Articular chondrocyte of knee joint (primary cell): Measurements from ENCODE around the gene ZNF716. TPM values are rescaled to one million over a fixed set of nuclear protein-coding genes. Genes with fewer than 3 reads are reported as not detected.

ENCODE experiments used
- small RNA-seq: library from RNA; depleted of rRNA; stranded (forward); fragments of <200 nt; gene quantifications from one replicate; pipeline ENCODE3, GENCODE V24; 2012
- total RNA-seq: library from RNA; depleted of rRNA; stranded (reverse); fragments of >200 nt; gene quantifications from 2 replicates; pipeline ENCODE4 v1.2.3, GENCODE V29; 2012

Gene ZNF716
- not detected in 2 replicates for total RNA-seq

GRCh38 chr7:57449904-57450303, at the start of gene ZNF716:
Gene ZNF716 (plus strand): TSS chr7:57450177. CDS start chr7:57450289, 112 bp downstream.

Small RNA genes lying within 50 kb of the gene (small RNA-seq; reads per million reads assigned to genes)
- not detected for gene MIR3147
